DOHH2 (cell line): Measurements from ENCODE around the gene GJA5.

Source experiments
- EZH2phosphoT487 ChIP-seq: fragments of 200-600 bp; sonication (generic); IDR thresholded peaks from 2 replicates; pipeline ENCODE4 v1.6.1; 2017; ENCODE audit warnings: borderline replicate concordance, mild to moderate bottlenecking, antibody characterized with exemption, low read length, moderate library complexity, mixed read lengths
- TF ChIP-seq, protein P1 (sequence below): fragments of 200-600 bp; sonication (generic); IDR thresholded peaks from one replicate; pipeline ENCODE4 v1.5.1; 2014; ENCODE audit warnings: antibody characterized with exemption, mild to moderate bottlenecking, low read depth, low read length; ENCODE audit not compliant: poor library complexity, severe bottlenecking

DNA sequence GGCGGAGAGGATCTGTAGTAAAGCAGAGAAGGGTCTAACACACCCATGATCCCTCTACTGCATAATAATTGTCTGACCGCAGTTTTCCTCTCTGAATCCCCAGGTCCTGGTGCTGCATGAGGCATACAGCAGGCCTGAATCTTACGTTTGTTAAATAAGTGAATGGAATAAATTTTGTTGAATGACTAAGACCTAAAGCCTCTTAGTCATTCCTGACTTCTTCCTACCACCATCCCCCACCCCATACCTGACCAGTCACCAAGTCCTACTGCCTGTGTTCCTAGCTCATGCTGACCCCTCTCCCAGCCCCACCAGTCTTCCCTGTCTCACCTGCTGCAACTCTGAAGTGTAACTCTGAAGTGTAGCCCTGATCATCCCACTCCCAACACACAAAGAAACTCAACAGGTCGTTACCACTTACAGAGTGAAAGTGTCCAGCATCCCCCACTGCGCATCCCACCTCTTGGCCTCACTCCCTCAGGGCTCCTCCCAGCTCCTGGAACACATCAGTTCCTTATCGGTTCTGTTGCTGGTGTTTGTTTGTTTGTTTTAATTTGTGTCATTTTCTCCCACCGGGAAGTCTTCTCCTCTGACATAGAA lies 9.7 kb downstream of the GJA5 start:
- TF ChIP-seq, protein P1, sequence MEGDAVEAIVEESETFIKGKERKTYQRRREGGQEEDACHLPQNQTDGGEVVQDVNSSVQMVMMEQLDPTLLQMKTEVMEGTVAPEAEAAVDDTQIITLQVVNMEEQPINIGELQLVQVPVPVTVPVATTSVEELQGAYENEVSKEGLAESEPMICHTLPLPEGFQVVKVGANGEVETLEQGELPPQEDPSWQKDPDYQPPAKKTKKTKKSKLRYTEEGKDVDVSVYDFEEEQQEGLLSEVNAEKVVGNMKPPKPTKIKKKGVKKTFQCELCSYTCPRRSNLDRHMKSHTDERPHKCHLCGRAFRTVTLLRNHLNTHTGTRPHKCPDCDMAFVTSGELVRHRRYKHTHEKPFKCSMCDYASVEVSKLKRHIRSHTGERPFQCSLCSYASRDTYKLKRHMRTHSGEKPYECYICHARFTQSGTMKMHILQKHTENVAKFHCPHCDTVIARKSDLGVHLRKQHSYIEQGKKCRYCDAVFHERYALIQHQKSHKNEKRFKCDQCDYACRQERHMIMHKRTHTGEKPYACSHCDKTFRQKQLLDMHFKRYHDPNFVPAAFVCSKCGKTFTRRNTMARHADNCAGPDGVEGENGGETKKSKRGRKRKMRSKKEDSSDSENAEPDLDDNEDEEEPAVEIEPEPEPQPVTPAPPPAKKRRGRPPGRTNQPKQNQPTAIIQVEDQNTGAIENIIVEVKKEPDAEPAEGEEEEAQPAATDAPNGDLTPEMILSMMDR, result no peak
- TF ChIP-seq EZH2phosphoT487, result no peak
